ENCODE data around the gene MIP.
"Not testable (repeated sequence)": the region's sequence is repeated elsewhere in the genome, so short reads cannot be mapped to it uniquely, and the experiment has no call there.

Gene MIP

GRCh38 chr12:56454557-56454956 lies at the start of gene MIP:
Gene MIP, minus strand, starts transcription at chr12:56454657. Its CDS starts 44 bp downstream, at chr12:56454613.
- DNase-seq, result no peak

- not testable (repeated sequence) for DNase-seq
These were observed 45.4 kb upstream of the MIP start for GRCh38 chr12:56499879-56500278.

- DNase-seq, result not testable (repeated sequence)
These were observed 45.0 kb upstream of the MIP start for GRCh38 chr12:56499452-56499851.

- peak; percentile 59 for DNase-seq
These were observed 43.9 kb upstream of the MIP start for GRCh38 chr12:56498126-56498902.

- not testable (repeated sequence) for DNase-seq
These were observed 42.2 kb upstream of the MIP start for GRCh38 chr12:56496704-56497103.

- not testable (repeated sequence) for DNase-seq
These were observed 40.0 kb upstream of the MIP start for GRCh38 chr12:56494481-56494880.

GRCh38 chr12:56494106-56494415 lies 39.6 kb upstream of the MIP start:
- DNase-seq, result not testable (repeated sequence)

GRCh38 chr12:56493409-56494105 lies 39.1 kb upstream of the MIP start:
- not testable (repeated sequence) for DNase-seq

- no peak for DNase-seq
These were observed 35.9 kb upstream of the MIP start for GRCh38 chr12:56490360-56490759.

GRCh38 chr12:56488041-56488955 lies 33.8 kb upstream of the MIP start, which contains the start of gene GLS2:
Gene GLS2, minus strand, starts transcription at chr12:56488161. Its CDS starts 43 bp downstream, at chr12:56488118.
- peak; percentile 38 for DNase-seq

GRCh38 chr12:56487448-56488040 lies 33.1 kb upstream of the MIP start:
- DNase-seq, result peak; percentile 30

GRCh38 chr12:56486694-56487093 lies 32.2 kb upstream of the MIP start:
- DNase-seq, result no peak

- DNase-seq, result no peak
These were observed 30.1 kb upstream of the MIP start for GRCh38 chr12:56484566-56484965.

- DNase-seq, result no peak
These were observed 25.2 kb upstream of the MIP start for GRCh38 chr12:56479625-56480024.

GRCh38 chr12:56477521-56478225 lies 23.2 kb upstream of the MIP start:
- DNase-seq, result no peak

- DNase-seq, result no peak
These were observed 22.5 kb upstream of the MIP start for GRCh38 chr12:56476972-56477432.

GRCh38 chr12:56476143-56476542 lies 21.7 kb upstream of the MIP start:
- DNase-seq, result no peak

GRCh38 chr12:56474389-56474788 lies 19.9 kb upstream of the MIP start:
- no peak for DNase-seq

- no peak for DNase-seq
These were observed 14.8 kb upstream of the MIP start for GRCh38 chr12:56469007-56469930.

- peak; percentile 87 for DNase-seq
These were observed 14.0 kb upstream of the MIP start, which contains the start of gene SPRYD4 for GRCh38 chr12:56468216-56469006. Gene SPRYD4, plus strand, starts transcription at chr12:56468578. Its CDS starts 14 bp downstream, at chr12:56468592.
